Ascending aorta (tissue), 2 donors: ENCODE measurements around the gene AP5B1. TPM values are rescaled to one million over a fixed set of nuclear protein-coding genes. Genes with fewer than 3 reads are reported as not detected.
"Not testable (repeated sequence)": the region's sequence is repeated elsewhere in the genome, so short reads cannot be mapped to it uniquely, and the experiment has no call there.

Source experiments
- DNase-seq, 2 donors: peaks; one replicate each; pipeline ENCODE4 v3.0.0-alpha.2; 2019; ENCODE audit warnings: low spot score in 2 of 2
- H3K27ac ChIP-seq, 2 donors: fragments of 200-600 bp; sonication (generic); one replicate each; pipeline ENCODE4 v1.5.1; 2016 to 2017; ENCODE audit warnings: mild to moderate bottlenecking in 1 of 2
- H3K27me3 ChIP-seq: fragments of 200-600 bp; sonication (generic); one replicate; pipeline ENCODE4 v1.5.1; 2017
- H3K36me3 ChIP-seq, 2 donors: fragments of 200-600 bp; sonication (generic); one replicate each; pipeline ENCODE4 v1.5.1; 2016
- H3K4me1 ChIP-seq, 2 donors: fragments of 200-600 bp; sonication (generic); one replicate each; pipeline ENCODE4 v1.5.1; 2016 to 2017; ENCODE audit warnings: mild to moderate bottlenecking in 1 of 2
- H3K4me3 ChIP-seq, 2 donors: fragments of 200-600 bp; sonication (generic); one replicate each; pipeline ENCODE4 v1.5.1; 2016 to 2017; ENCODE audit warnings: mild to moderate bottlenecking in 1 of 2
- H3K9me3 ChIP-seq, 2 donors: fragments of 200-600 bp; sonication (generic); one replicate each; pipeline ENCODE4 v1.5.1; 2016
- CTCF ChIP-seq, 3 experiments: fragments of 200-600 bp in 2 of 3; fragments of 450-650 bp in 1 of 3; sonication (generic) in 2 of 3; IDR thresholded peaks; one replicate each; pipeline ENCODE4 v1.5.1; 2016 to 2019; ENCODE audit warnings: antibody characterized with exemption in 3 of 3, mild to moderate bottlenecking in 1 of 3, moderate library complexity in 1 of 3
- intact Hi-C: fragments of 100-400 bp; cut with DNase I; formaldehyde crosslinking; loops from one replicate; pipeline ENCODE4 v1.15.1; 2023
- total RNA-seq: library from RNA; depleted of rRNA; stranded (reverse); fragments of >200 nt; gene quantifications from one replicate; pipeline ENCODE4 v1.1.0, GENCODE V29; 2016

The AP5B1 gene
- total RNA-seq, 1 donor from 2014 or later: 31.8 TPM

- H3K4me1 ChIP-seq: no peaks in the 10 kb centered on the region
- no peak for DNase-seq
- H3K27me3 ChIP-seq: no peaks in the 10 kb centered on the region
- intact Hi-C loops: no loop called here
- no peak overlapping the region for H3K4me3 ChIP-seq
- no peaks in the 10 kb centered on the region for H3K9me3 ChIP-seq
- H3K27ac ChIP-seq: no peak overlapping the region
- no peaks in the 10 kb centered on the region for H3K36me3 ChIP-seq
- TF ChIP-seq CTCF (IDR thresholded peaks at IDR 0.05): peak in 1 of 3 experiments; percentile 10
These were observed 36.6 kb downstream of the AP5B1 start for GRCh38 chr11:65744026-65744698.

- no peak for DNase-seq
- Histone ChIP-seq H3K4me3 (no peak overlapping the region), H3K9me3 (no peaks in the 10 kb centered on the region), H3K27me3 (no peaks in the 10 kb centered on the region), H3K27ac (no peak overlapping the region), H3K36me3 (no peaks in the 10 kb centered on the region), H3K4me1 (no peaks in the 10 kb centered on the region)
- no peak for TF ChIP-seq CTCF (IDR thresholded peaks at IDR 0.05)
- intact Hi-C loops: no loop called here
These were observed 37.1 kb downstream of the AP5B1 start for GRCh38 chr11:65743681-65744025.

- no peaks in the 10 kb centered on the region for H3K4me1 ChIP-seq
- TF ChIP-seq CTCF (IDR thresholded peaks at IDR 0.05): no peak
- no peak overlapping the region for H3K27ac ChIP-seq
- no peak for DNase-seq
- no peak overlapping the region for H3K4me3 ChIP-seq
- H3K36me3 ChIP-seq: no peaks in the 10 kb centered on the region
- H3K27me3 ChIP-seq: no peaks in the 10 kb centered on the region
- intact Hi-C loops: no loop called here
- no peaks in the 10 kb centered on the region for H3K9me3 ChIP-seq
These were observed 38.4 kb downstream of the AP5B1 start for GRCh38 chr11:65742353-65742752.

GRCh38 chr11:65741185-65741584, 39.6 kb downstream of the AP5B1 start:
- H3K9me3 ChIP-seq: no peaks in the 10 kb centered on the region
- no peak for DNase-seq
- no peak for TF ChIP-seq CTCF (IDR thresholded peaks at IDR 0.05)
- intact Hi-C loops: no loop called here
- no peaks in the 10 kb centered on the region for H3K27me3 ChIP-seq
- H3K27ac ChIP-seq: no peak overlapping the region
- no peak overlapping the region for H3K4me3 ChIP-seq
- H3K36me3 ChIP-seq: no peaks in the 10 kb centered on the region
- no peaks in the 10 kb centered on the region for H3K4me1 ChIP-seq

GRCh38 chr11:65739022-65739421, 41.8 kb downstream of the AP5B1 start:
- Histone ChIP-seq H3K4me1 (no peaks in the 10 kb centered on the region), H3K27me3 (no peaks in the 10 kb centered on the region), H3K36me3 (no peaks in the 10 kb centered on the region), H3K4me3 (no peak overlapping the region), H3K9me3 (no peaks in the 10 kb centered on the region), H3K27ac (no peak overlapping the region)
- intact Hi-C loops: no loop called here
- no peak for DNase-seq
- no peak for TF ChIP-seq CTCF (IDR thresholded peaks at IDR 0.05)

- Histone ChIP-seq H3K9me3 (no peaks in the 10 kb centered on the region), H3K4me3 (no peak overlapping the region), H3K36me3 (no peaks in the 10 kb centered on the region), H3K4me1 (no peaks in the 10 kb centered on the region), H3K27me3 (no peaks in the 10 kb centered on the region), H3K27ac (no peak overlapping the region)
- TF ChIP-seq CTCF (IDR thresholded peaks at IDR 0.05): no peak
- intact Hi-C loops: no loop called here
- DNase-seq: no peak
These were observed 44.0 kb downstream of the AP5B1 start for GRCh38 chr11:65736810-65737209.

- H3K4me3 ChIP-seq, DNase-seq, intact Hi-C loops: not testable (repeated sequence)
These were observed 45.7 kb downstream of the AP5B1 start for GRCh38 chr11:65735111-65735510.

More at GRCh38 chr11:65735111-65735510, 45.7 kb downstream of the AP5B1 start:
- H3K27ac ChIP-seq, H3K27me3 ChIP-seq, H3K9me3 ChIP-seq, H3K4me1 ChIP-seq, H3K36me3 ChIP-seq: not testable (repeated sequence)
